CD4-positive, alpha-beta T cell (primary cell): ENCODE results near the gene NDRG2. TPM values are rescaled to one million over a fixed set of nuclear protein-coding genes. Genes with fewer than 3 reads are reported as not detected.

Source experiments
- ATAC-seq: fragments of 200-7000 bp; cut with Tn5 transposase; one replicate; pipeline ENCODE4 v1.10.0; 2022; ENCODE audit warnings: mild to moderate bottlenecking; ENCODE audit not compliant: poor library complexity
- CTCF ChIA-PET: fragments of 350-600 bp; sonication (Branson Sonifier 250); formaldehyde crosslinking; loops from one replicate; lab custom pipeline; 2021; ENCODE audit warnings: antibody characterized with exemption, inconsistent platforms; lab: Charles Lee
- POLR2A ChIA-PET: fragments of 350-600 bp; sonication (Branson Sonifier 250); formaldehyde crosslinking; loops from one replicate; lab custom pipeline; 2021; ENCODE audit warnings: antibody characterized with exemption, inconsistent platforms; lab: Charles Lee
- DNase-seq, 14 experiments: peaks; one replicate each; pipeline ENCODE4 v3.0.0-alpha.2; 2013 to 2020; ENCODE audit warnings: mixed read lengths in 2 of 14
- H3K27ac ChIP-seq, 2 donors: one replicate each; pipeline versions ENCODE4 v1.5.1 to v1.7.0; 2013; ENCODE audit warnings: low read length in 2 of 2, low read depth in 1 of 2, mild to moderate bottlenecking in 1 of 2
- H3K27me3 ChIP-seq, 2 experiments: 1 replicate in 1 of 2; 2 replicates in 1 of 2; pipeline versions ENCODE4 v1.6.1 to v1.7.0; 2013; ENCODE audit warnings: low read length in 2 of 2, control low read depth in 1 of 2, mild to moderate bottlenecking in 1 of 2, moderate library complexity in 1 of 2; ENCODE audit not compliant: insufficient read depth in 2 of 2, control insufficient read depth in 1 of 2
- H3K36me3 ChIP-seq: one replicate; pipeline ENCODE4 v1.6.1; 2013; ENCODE audit warnings: low read length, control low read depth; ENCODE audit not compliant: insufficient read depth
- H3K4me1 ChIP-seq: one replicate; pipeline ENCODE4 v1.6.1; 2013; ENCODE audit warnings: low read length, control low read depth; ENCODE audit not compliant: insufficient read depth
- H3K4me3 ChIP-seq: one replicate; pipeline ENCODE4 v1.5.1; 2013; ENCODE audit warnings: mild to moderate bottlenecking, low read length, moderate library complexity
- H3K9me3 ChIP-seq, 2 experiments: 1 replicate in 1 of 2; 2 replicates in 1 of 2; pipeline versions ENCODE4 v1.6.1 to v1.7.0; 2013; ENCODE audit warnings: low read length in 2 of 2, mild to moderate bottlenecking in 2 of 2, control low read depth in 1 of 2, moderate library complexity in 1 of 2; ENCODE audit not compliant: control insufficient read depth in 1 of 2, insufficient read depth in 1 of 2
- H3K27ac Mint-ChIP-seq: one replicate; pipeline ENCODE4 v1.8.0; 2020; ENCODE audit warnings: mixed read lengths
- H3K27me3 Mint-ChIP-seq: one replicate; pipeline ENCODE4 v1.8.0; 2021; ENCODE audit warnings: mixed read lengths
- H3K36me3 Mint-ChIP-seq: one replicate; pipeline ENCODE4 v1.8.0; 2021; ENCODE audit warnings: low read depth, mixed read lengths
- H3K4me1 Mint-ChIP-seq: one replicate; pipeline ENCODE4 v1.8.0; 2021; ENCODE audit warnings: low read depth, mixed read lengths
- H3K4me3 Mint-ChIP-seq: one replicate; pipeline ENCODE4 v1.8.0; 2020; ENCODE audit warnings: mild to moderate bottlenecking, mixed read lengths
- H3K9me3 Mint-ChIP-seq: one replicate; pipeline ENCODE4 v1.8.0; 2020; ENCODE audit warnings: mixed read lengths
- intact Hi-C, 2 experiments: fragments of 100-400 bp; cut with DNase I in 1 of 2; cut with micrococcal nuclease in 1 of 2; formaldehyde crosslinking; loops; one replicate each; pipeline versions ENCODE4 v1.15.1 to v1.9.0; 2023 to 2025; cut with DNase I, micrococcal nuclease
- total RNA-seq, 174 experiments: library from RNA in 2 of 174; stranded (reverse) in 2 of 174; gene quantifications; one replicate each; pipeline ENCODE4 v1.2.3 and lab custom pipeline; 2021 to 2026
- TF ChIP-seq, protein P1 (sequence below): fragments of 200-600 bp; IDR thresholded peaks from one replicate; pipeline ENCODE4 v1.8.0; 2022; ENCODE audit warnings: antibody characterized with exemption, mild to moderate bottlenecking

The NDRG2 gene
- total RNA-seq, 2 experiments from 2014 or later = 26.7 to 28.6 TPM

DNA sequence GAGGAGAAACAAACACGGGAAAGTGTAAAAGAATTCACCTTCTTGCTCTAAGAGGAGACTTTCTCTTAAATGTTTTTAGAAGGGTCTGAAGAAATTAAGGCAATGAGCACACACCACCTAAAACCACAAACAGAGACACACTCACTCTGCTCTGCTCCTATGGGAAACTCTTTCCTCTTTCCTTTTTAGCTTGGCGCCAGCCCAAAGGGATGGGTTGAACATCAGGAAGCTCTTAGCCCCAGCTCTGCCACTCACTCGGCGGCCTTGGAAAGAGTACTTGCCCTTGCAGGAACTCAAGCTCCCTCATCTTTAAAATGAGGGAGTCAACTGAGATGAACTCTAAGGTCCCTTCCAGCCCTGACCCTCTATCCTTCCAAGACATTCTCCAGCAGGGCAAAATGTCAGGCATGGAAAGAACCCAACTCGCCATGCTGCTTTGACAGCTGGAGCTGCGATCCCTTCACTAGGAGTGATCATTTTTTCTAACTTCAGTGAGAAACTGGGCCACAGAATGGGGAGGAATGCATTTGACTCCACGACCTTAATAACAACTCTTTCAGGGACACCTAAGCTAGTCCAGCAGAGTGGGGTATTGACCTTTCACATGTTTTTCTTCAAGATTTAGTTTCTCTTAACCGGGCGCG is 31.8 kb upstream of the NDRG2 start:
- ChIA-PET CTCF (interaction anchor here (1.6 kb wide), 1 partner anchor 42 kb away, joined by 3 read pairs; no protein-coding TSS in a partner anchor), POLR2A (no interaction called here)
- no peaks in the 10 kb centered on the region for H3K9me3 Mint-ChIP-seq
- Histone ChIP-seq H3K27ac (no peak overlapping the region), H3K4me1 (no peaks in the 10 kb centered on the region), H3K27me3 (peaks cover 0 to 5% of the 10 kb centered on the region in 2 experiments), H3K36me3 (no peaks in the 10 kb centered on the region), H3K9me3 (no peaks in the 10 kb centered on the region), H3K4me3 (no peak overlapping the region)
- intact Hi-C loops = no loop called here
- no peaks in the 10 kb centered on the region for H3K36me3 Mint-ChIP-seq
- no peak overlapping the region for H3K4me3 Mint-ChIP-seq
- DNase-seq (no peak), ATAC-seq (no peak)
- no peak overlapping the region for H3K27ac Mint-ChIP-seq
- TF ChIP-seq, protein P1, sequence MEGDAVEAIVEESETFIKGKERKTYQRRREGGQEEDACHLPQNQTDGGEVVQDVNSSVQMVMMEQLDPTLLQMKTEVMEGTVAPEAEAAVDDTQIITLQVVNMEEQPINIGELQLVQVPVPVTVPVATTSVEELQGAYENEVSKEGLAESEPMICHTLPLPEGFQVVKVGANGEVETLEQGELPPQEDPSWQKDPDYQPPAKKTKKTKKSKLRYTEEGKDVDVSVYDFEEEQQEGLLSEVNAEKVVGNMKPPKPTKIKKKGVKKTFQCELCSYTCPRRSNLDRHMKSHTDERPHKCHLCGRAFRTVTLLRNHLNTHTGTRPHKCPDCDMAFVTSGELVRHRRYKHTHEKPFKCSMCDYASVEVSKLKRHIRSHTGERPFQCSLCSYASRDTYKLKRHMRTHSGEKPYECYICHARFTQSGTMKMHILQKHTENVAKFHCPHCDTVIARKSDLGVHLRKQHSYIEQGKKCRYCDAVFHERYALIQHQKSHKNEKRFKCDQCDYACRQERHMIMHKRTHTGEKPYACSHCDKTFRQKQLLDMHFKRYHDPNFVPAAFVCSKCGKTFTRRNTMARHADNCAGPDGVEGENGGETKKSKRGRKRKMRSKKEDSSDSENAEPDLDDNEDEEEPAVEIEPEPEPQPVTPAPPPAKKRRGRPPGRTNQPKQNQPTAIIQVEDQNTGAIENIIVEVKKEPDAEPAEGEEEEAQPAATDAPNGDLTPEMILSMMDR = no peak
- H3K4me1 Mint-ChIP-seq = no peaks in the 10 kb centered on the region
- peaks cover 27% of the 10 kb centered on the region for H3K27me3 Mint-ChIP-seq

- ChIA-PET POLR2A (no interaction called here), CTCF (no interaction called here)
- Histone ChIP-seq H3K36me3 (no peaks in the 10 kb centered on the region), H3K27me3 (no peaks in the 10 kb centered on the region), H3K4me1 (no peaks in the 10 kb centered on the region), H3K27ac (no peak overlapping the region), H3K4me3 (no peak overlapping the region), H3K9me3 (no peaks in the 10 kb centered on the region)
- no peaks in the 10 kb centered on the region for H3K36me3 Mint-ChIP-seq
- H3K4me1 Mint-ChIP-seq = no peaks in the 10 kb centered on the region
- TF ChIP-seq, protein P1 = no peak
- no peak overlapping the region for H3K27ac Mint-ChIP-seq
- H3K9me3 Mint-ChIP-seq = no peaks in the 10 kb centered on the region
- DNase-seq (no peak), ATAC-seq (no peak)
- peaks cover 18% of the 10 kb centered on the region for H3K27me3 Mint-ChIP-seq
- H3K4me3 Mint-ChIP-seq = no peak overlapping the region
- intact Hi-C loops = no loop called here
Measured at GRCh38 chr14:21055432-21056117, 30.7 kb upstream of the NDRG2 start.

DNA sequence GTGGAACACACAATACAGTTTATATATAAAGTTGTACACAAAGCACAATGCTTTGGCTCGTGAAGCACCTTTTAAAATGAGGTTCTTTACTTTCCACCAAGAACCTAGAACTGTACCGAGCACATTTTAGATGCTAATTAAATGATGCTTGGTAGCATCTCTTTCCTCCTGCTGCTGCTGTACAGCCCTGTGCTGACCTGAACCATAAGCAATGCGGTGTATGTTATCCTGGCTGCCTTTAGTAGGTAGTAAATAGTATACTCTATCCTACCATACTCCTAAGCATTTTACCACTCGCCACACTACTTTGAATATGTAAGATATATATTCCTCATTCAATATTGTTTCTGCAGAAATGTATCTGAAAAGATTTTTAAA is 29.9 kb upstream of the NDRG2 start:
- H3K27ac Mint-ChIP-seq = no peak overlapping the region
- Histone ChIP-seq H3K27ac (no peak overlapping the region), H3K36me3 (no peaks in the 10 kb centered on the region), H3K9me3 (no peaks in the 10 kb centered on the region), H3K4me3 (no peak overlapping the region), H3K27me3 (no peaks in the 10 kb centered on the region), H3K4me1 (no peaks in the 10 kb centered on the region)
- ChIA-PET POLR2A (no interaction called here), CTCF (no interaction called here)
- no peak overlapping the region for H3K4me3 Mint-ChIP-seq
- H3K4me1 Mint-ChIP-seq = no peaks in the 10 kb centered on the region
- intact Hi-C loops = no loop called here
- TF ChIP-seq, protein P1 = no peak
- ATAC-seq = no peak
- no peaks in the 10 kb centered on the region for H3K36me3 Mint-ChIP-seq
- no peak for DNase-seq
- H3K9me3 Mint-ChIP-seq = no peaks in the 10 kb centered on the region
- H3K27me3 Mint-ChIP-seq = peaks cover 14% of the 10 kb centered on the region
